DND-41 (cell line): ENCODE results near the gene MGAT5.

ENCODE experiments used
- CTCF ChIP-seq: IDR thresholded peaks from 2 replicates; pipeline ENCODE4 v1.5.1; 2012; ENCODE audit warnings: borderline replicate concordance, low read length, moderate library complexity, mild to moderate bottlenecking; ENCODE audit not compliant: poor library complexity, severe bottlenecking; ENCODE audit errors: extremely low read depth
- EZH2 ChIP-seq: IDR thresholded peaks from 3 replicates; pipeline ENCODE4 v1.6.1; 2012; ENCODE audit warnings: borderline replicate concordance, low read depth, mild to moderate bottlenecking, moderate library complexity, low read length, inconsistent platforms; ENCODE audit not compliant: severe bottlenecking

GRCh38 chr2:134227666-134228065 is 26.2 kb upstream of the MGAT5 start:
- TF ChIP-seq EZH2 (no peak), CTCF (no peak)
